HCT116 (cell line): ENCODE results near the gene PRDM2. TPM values are rescaled to one million over a fixed set of nuclear protein-coding genes. Genes with fewer than 3 reads are reported as not detected.

Source experiments
- ATAC-seq: fragments of 200-7000 bp; cut with Tn5 transposase; 2 replicates; pipeline ENCODE4 v1.9.1; 2020; ENCODE audit warnings: mild to moderate bottlenecking, moderate library complexity
- BruUV-seq: library from RNA; stranded (reverse); fragments of 400-500 nt; replicated peaks from 2 replicates; lab custom pipeline; 2021; lab: Mats Ljungman, UMichigan
- CTCF ChIA-PET: fragments of 300-600 bp; sonication (Branson Sonifier 250); formaldehyde crosslinking; loops from one replicate; lab custom pipeline; 2021; ENCODE audit warnings: antibody characterized with exemption; lab: Charles Lee
- POLR2A ChIA-PET: fragments of 300-600, 350-600 bp; sonication (Branson Sonifier 250); formaldehyde crosslinking; loops from one replicate; lab custom pipeline; 2021; ENCODE audit warnings: antibody characterized with exemption; lab: Charles Lee
- RAD21 ChIA-PET, 2 experiments: fragments of 300-600 bp; sonication (Branson Sonifier 250); formaldehyde crosslinking; loops; one replicate each; lab custom pipeline; 2023; ENCODE audit warnings: low total read pairs in 2 of 2; ENCODE audit not compliant: uncharacterized antibody in 2 of 2, unreplicated experiment in 2 of 2, low non-redundant PET in 1 of 2; lab: Charles Lee
- DNase-seq: peaks from one replicate; pipeline ENCODE4 v3.0.0-alpha.2; 2010; ENCODE audit warnings: low read depth, low spot score
- H2AFZ ChIP-seq: fragments of 200-600 bp; shearing (Covaris generic), sonication (generic); 2 replicates; pipeline ENCODE4 v1.6.1; 2017; ENCODE audit warnings: low read depth, mixed run types, mixed read lengths, antibody characterized with exemption, low read length; ENCODE audit not compliant: poor library complexity, severe bottlenecking
- H3K27ac ChIP-seq: 2 replicates; pipeline ENCODE4 v1.5.1; 2012; ENCODE audit warnings: low read depth, low read length
- H3K27me3 ChIP-seq: fragments of 200-600 bp; sonication (generic); 2 replicates; pipeline ENCODE4 v1.6.1; 2016; ENCODE audit warnings: mixed run types, low read length, mixed read lengths; ENCODE audit not compliant: insufficient read depth
- H3K36me3 ChIP-seq, 2 experiments: fragments of 200-500 bp in 1 of 2; fragments of 200-600 bp in 1 of 2; sonication (Bioruptor generic) in 1 of 2; sonication (generic) in 1 of 2; 2 replicates each; pipeline versions ENCODE4 v1.5.1 to v1.6.1; 2014 to 2016; ENCODE audit warnings: low read length in 2 of 2, inconsistent platforms in 1 of 2, mixed read lengths in 1 of 2, mixed run types in 1 of 2; ENCODE audit not compliant: insufficient read depth in 2 of 2, control insufficient read depth in 1 of 2
- H3K4me1 ChIP-seq, 2 experiments: fragments of 200-600 bp in 1 of 2; sonication (generic) in 1 of 2; 2 replicates each; pipeline versions ENCODE4 v1.5.1 to v1.6.1; 2012 to 2017; ENCODE audit warnings: low read length in 2 of 2, inconsistent platforms in 1 of 2, mild to moderate bottlenecking in 1 of 2, mixed read lengths in 1 of 2, mixed run types in 1 of 2, moderate library complexity in 1 of 2; ENCODE audit not compliant: insufficient read depth in 2 of 2, control insufficient read depth in 1 of 2
- H3K4me2 ChIP-seq: fragments of 200-600 bp; sonication (generic); 2 replicates; pipeline ENCODE4 v1.6.1; 2017; ENCODE audit warnings: mixed run types, low read length, mixed read lengths
- H3K4me3 ChIP-seq, 2 experiments: fragments of 200-600 bp in 1 of 2; sonication (generic) in 1 of 2; replicated peaks in 1 of 2; 2 replicates each; pipeline ENCODE4 v1.5.1; 2011 to 2016; ENCODE audit warnings: low read length in 2 of 2, control low read depth in 1 of 2, low read depth in 1 of 2, mild to moderate bottlenecking in 1 of 2, mixed read lengths in 1 of 2, mixed run types in 1 of 2
- H3K79me2 ChIP-seq: fragments of 200-600 bp; sonication (generic); 2 replicates; pipeline ENCODE4 v1.6.1; 2017; ENCODE audit warnings: mild to moderate bottlenecking, mixed run types, low read length, moderate library complexity, mixed read lengths; ENCODE audit not compliant: insufficient read depth
- H3K9ac ChIP-seq: fragments of 200-600 bp; sonication (generic); 2 replicates; pipeline ENCODE4 v1.6.1; 2016; ENCODE audit warnings: low read length, mixed read lengths
- H3K9me2 ChIP-seq: fragments of 200-600 bp; sonication (generic), shearing (Covaris generic); 2 replicates; pipeline ENCODE4 v1.6.1; 2017; ENCODE audit warnings: mixed run types, mild to moderate bottlenecking, moderate library complexity; ENCODE audit not compliant: insufficient read depth
- H3K9me3 ChIP-seq, 2 experiments: fragments of 200-500 bp in 1 of 2; fragments of 200-600 bp in 1 of 2; sonication (Bioruptor generic) in 1 of 2; sonication (generic) in 1 of 2; 2 replicates each; pipeline ENCODE4 v1.6.1; 2014 to 2017; ENCODE audit warnings: low read length in 2 of 2, mixed read lengths in 2 of 2, inconsistent platforms in 1 of 2, low read depth in 1 of 2, mild to moderate bottlenecking in 1 of 2, mixed run types in 1 of 2, moderate library complexity in 1 of 2; ENCODE audit not compliant: control insufficient read depth in 1 of 2, insufficient read depth in 1 of 2
- H4K20me1 ChIP-seq: fragments of 200-600 bp; sonication (generic), shearing (Covaris generic); 2 replicates; pipeline ENCODE4 v1.6.1; 2017; ENCODE audit warnings: mixed run types, mild to moderate bottlenecking, moderate library complexity; ENCODE audit not compliant: insufficient read depth
- ATF3 ChIP-seq: IDR thresholded peaks from 2 replicates; pipeline ENCODE4 v1.6.1; 2012
- CEBPB ChIP-seq: IDR thresholded peaks from 2 replicates; pipeline ENCODE4 v1.6.1; 2012; ENCODE audit warnings: low read depth
- CTCF ChIP-seq, 3 experiments: fragments of 200-600 bp in 1 of 3; sonication (generic) in 1 of 3; IDR thresholded peaks in 2 of 3; conservative IDR thresholded peaks in 1 of 3; 2 replicates each; pipeline ENCODE4 v1.5.1; 2012 to 2017; ENCODE audit warnings: low read depth in 2 of 3, low read length in 2 of 3, antibody characterized with exemption in 1 of 3, borderline replicate concordance in 1 of 3, control low read depth in 1 of 3, mild to moderate bottlenecking in 1 of 3, mixed read lengths in 1 of 3, mixed run types in 1 of 3, moderate library complexity in 1 of 3; ENCODE audit not compliant: insufficient read depth in 1 of 3
- EGR1 ChIP-seq: IDR thresholded peaks from 2 replicates; pipeline ENCODE4 v1.6.1; 2012; ENCODE audit warnings: low read depth
- EZH2phosphoT487 ChIP-seq: fragments of 200-600 bp; IDR thresholded peaks from 2 replicates; pipeline ENCODE4 v1.6.1; 2018; ENCODE audit warnings: antibody characterized with exemption, borderline replicate concordance
- SRF ChIP-seq: IDR thresholded peaks from 2 replicates; pipeline ENCODE4 v1.6.1; 2012; ENCODE audit warnings: low read depth
- YY1 ChIP-seq: IDR thresholded peaks from 2 replicates; pipeline ENCODE4 v1.6.1; 2011; ENCODE audit warnings: low read length, low read depth, moderate library complexity, mild to moderate bottlenecking; ENCODE audit not compliant: insufficient replicate concordance; ENCODE audit errors: extremely low read depth
- intact Hi-C: fragments of 100-400 bp; cut with micrococcal nuclease; formaldehyde crosslinking; loops from 2 replicates; pipeline ENCODE4 v1.10.0; 2022
- total RNA-seq: library from RNA; stranded (reverse); gene quantifications from one replicate; pipeline ENCODE4 v1.2.1, GENCODE V29; 2021; ENCODE audit not compliant: unreplicated experiment
- TF ChIP-seq, protein P1 (sequence below): IDR thresholded peaks from 2 replicates; pipeline ENCODE4 v1.6.1; 2012; ENCODE audit warnings: low read depth

The PRDM2 gene
- total RNA-seq, 1 experiment from 2014 or later, result 17.3 TPM

- Histone ChIP-seq H3K9ac (no peak overlapping the region), H3K36me3 (no peaks in the 10 kb centered on the region), H3K9me3 (no peaks in the 10 kb centered on the region), H3K27ac (no peak overlapping the region), H3K27me3 (no peaks in the 10 kb centered on the region), H2AFZ (no peak overlapping the region), H3K4me3 (no peak overlapping the region), H3K79me2 (peaks cover 17% of the 10 kb centered on the region; the same call in 1 of the 2 replicates), H3K4me1 (no peaks in the 10 kb centered on the region), H3K9me2 (no peaks in the 10 kb centered on the region), H3K4me2 (no peak overlapping the region), H4K20me1 (no peaks in the 10 kb centered on the region)
- DNase-seq (no peak), ATAC-seq (no peak)
- no TSS peak for BruUV-seq
- intact Hi-C loops, result no loop called here
- RAD21 ChIA-PET, result no interaction called here
- POLR2A ChIA-PET, result no interaction called here
- CTCF ChIA-PET, result no interaction called here
- TF ChIP-seq, protein P1, sequence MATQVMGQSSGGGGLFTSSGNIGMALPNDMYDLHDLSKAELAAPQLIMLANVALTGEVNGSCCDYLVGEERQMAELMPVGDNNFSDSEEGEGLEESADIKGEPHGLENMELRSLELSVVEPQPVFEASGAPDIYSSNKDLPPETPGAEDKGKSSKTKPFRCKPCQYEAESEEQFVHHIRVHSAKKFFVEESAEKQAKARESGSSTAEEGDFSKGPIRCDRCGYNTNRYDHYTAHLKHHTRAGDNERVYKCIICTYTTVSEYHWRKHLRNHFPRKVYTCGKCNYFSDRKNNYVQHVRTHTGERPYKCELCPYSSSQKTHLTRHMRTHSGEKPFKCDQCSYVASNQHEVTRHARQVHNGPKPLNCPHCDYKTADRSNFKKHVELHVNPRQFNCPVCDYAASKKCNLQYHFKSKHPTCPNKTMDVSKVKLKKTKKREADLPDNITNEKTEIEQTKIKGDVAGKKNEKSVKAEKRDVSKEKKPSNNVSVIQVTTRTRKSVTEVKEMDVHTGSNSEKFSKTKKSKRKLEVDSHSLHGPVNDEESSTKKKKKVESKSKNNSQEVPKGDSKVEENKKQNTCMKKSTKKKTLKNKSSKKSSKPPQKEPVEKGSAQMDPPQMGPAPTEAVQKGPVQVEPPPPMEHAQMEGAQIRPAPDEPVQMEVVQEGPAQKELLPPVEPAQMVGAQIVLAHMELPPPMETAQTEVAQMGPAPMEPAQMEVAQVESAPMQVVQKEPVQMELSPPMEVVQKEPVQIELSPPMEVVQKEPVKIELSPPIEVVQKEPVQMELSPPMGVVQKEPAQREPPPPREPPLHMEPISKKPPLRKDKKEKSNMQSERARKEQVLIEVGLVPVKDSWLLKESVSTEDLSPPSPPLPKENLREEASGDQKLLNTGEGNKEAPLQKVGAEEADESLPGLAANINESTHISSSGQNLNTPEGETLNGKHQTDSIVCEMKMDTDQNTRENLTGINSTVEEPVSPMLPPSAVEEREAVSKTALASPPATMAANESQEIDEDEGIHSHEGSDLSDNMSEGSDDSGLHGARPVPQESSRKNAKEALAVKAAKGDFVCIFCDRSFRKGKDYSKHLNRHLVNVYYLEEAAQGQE, result no peak
These were observed 92.4 kb downstream of the PRDM2 start for GRCh38 chr1:13792419-13792818.

DNA sequence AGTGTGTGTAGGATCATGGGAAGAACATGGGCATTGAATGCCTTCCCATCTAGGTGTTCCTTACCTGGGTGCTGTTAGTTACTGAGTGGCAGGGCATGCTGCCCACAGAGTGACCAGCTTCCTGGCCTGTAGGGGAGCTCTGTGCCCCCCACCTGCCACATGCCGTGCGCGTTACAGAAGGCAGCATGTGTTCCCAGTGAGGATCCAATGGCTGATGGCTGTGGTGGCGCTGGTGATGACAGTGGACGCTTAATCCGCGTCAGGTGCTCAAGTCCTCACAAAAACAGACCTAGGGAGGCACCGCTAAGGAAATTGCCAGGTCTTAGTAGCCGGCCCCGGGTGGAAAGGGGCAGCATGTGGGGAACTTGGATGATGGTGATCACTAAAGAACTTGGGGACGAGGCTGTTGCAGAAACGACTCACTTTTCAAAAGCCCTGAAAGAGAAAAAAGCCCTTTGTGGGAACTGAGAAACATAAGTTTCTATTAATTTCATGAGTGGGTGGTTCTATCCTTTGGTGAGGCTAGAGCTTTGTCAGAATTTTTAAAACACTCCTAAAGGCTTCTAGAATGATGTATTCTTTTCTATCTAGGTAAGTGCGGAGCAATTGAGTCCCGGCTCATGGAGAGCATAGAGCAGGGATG, 93.2 kb downstream of the PRDM2 start:
- H3K4me2 ChIP-seq, result no peak overlapping the region
- no peaks in the 10 kb centered on the region for H3K4me1 ChIP-seq
- H3K9me2 ChIP-seq, result no peaks in the 10 kb centered on the region
- POLR2A ChIA-PET, result no interaction called here
- no peak for DNase-seq
- ATAC-seq, result no peak
- H3K27ac ChIP-seq, result no peak overlapping the region
- no peak overlapping the region for H3K9ac ChIP-seq
- H3K9me3 ChIP-seq, result no peaks in the 10 kb centered on the region
- RAD21 ChIA-PET, result no interaction called here
- no peak overlapping the region for H3K4me3 ChIP-seq
- H3K27me3 ChIP-seq, result no peaks in the 10 kb centered on the region
- no TSS peak for BruUV-seq
- H4K20me1 ChIP-seq, result no peaks in the 10 kb centered on the region
- H3K36me3 ChIP-seq, result no peaks in the 10 kb centered on the region
- CTCF ChIA-PET, result no interaction called here
- intact Hi-C loops, result no loop called here
- no peak overlapping the region for H2AFZ ChIP-seq
- peaks cover 11% of the 10 kb centered on the region; the same call in 1 of the 2 replicates for H3K79me2 ChIP-seq
- TF ChIP-seq SRF (no peak), ATF3 (no peak), EGR1 (no peak), EZH2phosphoT487 (no peak), CTCF (IDR thresholded peaks at IDR 0.05 in 2 of 3, conservative IDR thresholded peaks at IDR 0.05 in 1 of 3; ENCODE audit: borderline replicate concordance in 1 of 3, insufficient read depth in 1 of 3, low read depth in 2 of 3, low read length in 2 of 3) (no peak), CEBPB (no peak), YY1 (no peak)
- TF ChIP-seq, protein P1, result no peak
